PC-3 (cell line): ENCODE data around the gene LLGL2.

Experiments used
- EZH2phosphoT487 ChIP-seq: fragments of 300-600 bp; sonication (generic); IDR thresholded peaks from 2 replicates; pipeline ENCODE4 v1.6.1; 2018; ENCODE audit warnings: mild to moderate bottlenecking, antibody characterized with exemption, low read length, borderline replicate concordance
- TF ChIP-seq, protein P1 (sequence below): fragments of 300-600 bp; sonication (generic); conservative IDR thresholded peaks from 2 replicates; pipeline ENCODE4 v1.5.1; 2017; ENCODE audit warnings: antibody characterized with exemption, low read depth, mild to moderate bottlenecking, low read length

DNA sequence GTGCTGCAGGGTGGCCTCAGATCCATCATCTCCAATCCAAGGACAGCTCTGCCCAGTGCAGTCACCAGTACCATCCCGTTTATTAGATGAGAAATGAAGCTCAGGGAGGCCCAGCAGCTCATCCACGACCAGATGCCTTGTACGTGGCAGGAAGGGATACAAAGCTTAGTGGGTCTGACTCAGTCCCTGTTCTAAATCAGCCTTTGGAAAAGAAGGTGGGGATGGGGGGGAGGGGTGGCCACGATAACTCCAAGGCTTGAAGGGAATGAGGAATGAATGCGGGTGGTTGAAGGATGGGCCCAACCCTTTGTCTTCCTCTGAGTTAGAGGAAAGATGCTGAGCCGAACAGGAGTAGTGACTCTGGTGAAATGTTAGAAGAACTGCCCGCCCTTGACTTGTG is 25.8 kb downstream of the LLGL2 start:
- TF ChIP-seq, protein P1, sequence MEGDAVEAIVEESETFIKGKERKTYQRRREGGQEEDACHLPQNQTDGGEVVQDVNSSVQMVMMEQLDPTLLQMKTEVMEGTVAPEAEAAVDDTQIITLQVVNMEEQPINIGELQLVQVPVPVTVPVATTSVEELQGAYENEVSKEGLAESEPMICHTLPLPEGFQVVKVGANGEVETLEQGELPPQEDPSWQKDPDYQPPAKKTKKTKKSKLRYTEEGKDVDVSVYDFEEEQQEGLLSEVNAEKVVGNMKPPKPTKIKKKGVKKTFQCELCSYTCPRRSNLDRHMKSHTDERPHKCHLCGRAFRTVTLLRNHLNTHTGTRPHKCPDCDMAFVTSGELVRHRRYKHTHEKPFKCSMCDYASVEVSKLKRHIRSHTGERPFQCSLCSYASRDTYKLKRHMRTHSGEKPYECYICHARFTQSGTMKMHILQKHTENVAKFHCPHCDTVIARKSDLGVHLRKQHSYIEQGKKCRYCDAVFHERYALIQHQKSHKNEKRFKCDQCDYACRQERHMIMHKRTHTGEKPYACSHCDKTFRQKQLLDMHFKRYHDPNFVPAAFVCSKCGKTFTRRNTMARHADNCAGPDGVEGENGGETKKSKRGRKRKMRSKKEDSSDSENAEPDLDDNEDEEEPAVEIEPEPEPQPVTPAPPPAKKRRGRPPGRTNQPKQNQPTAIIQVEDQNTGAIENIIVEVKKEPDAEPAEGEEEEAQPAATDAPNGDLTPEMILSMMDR = no peak
- no peak for TF ChIP-seq EZH2phosphoT487
